ENCODE data around the gene INKA1. TPM values are rescaled to one million over a fixed set of nuclear protein-coding genes. Genes with fewer than 3 reads are reported as not detected.
A peak's percentile ranks its signal among the peaks of the same experiment; 100 is the strongest.

The INKA1 gene
- total RNA-seq, 6 experiments from 2014 or later: 3.2 to 4.3 (median 3.6) TPM

GRCh38 chr3:49842843-49843517, 39.9 kb downstream of the INKA1 start:
- no peaks in the 10 kb centered on the region for H3K9me3 Mint-ChIP-seq
- TF ChIP-seq CTCF (IDR thresholded peaks at IDR 0.05): no peak
- DNase-seq: no peak
- H3K4me3 Mint-ChIP-seq: no peak overlapping the region
- H3K27me3 Mint-ChIP-seq (ENCODE audit: insufficient read depth): no peaks in the 10 kb centered on the region; the same call in 1 of the 2 replicates
- H3K4me1 Mint-ChIP-seq (ENCODE audit: low read depth): peaks cover 25% of the 10 kb centered on the region
- no peaks in the 10 kb centered on the region for H3K36me3 Mint-ChIP-seq (ENCODE audit: low read depth)
- no peak overlapping the region for H3K27ac Mint-ChIP-seq

DNA sequence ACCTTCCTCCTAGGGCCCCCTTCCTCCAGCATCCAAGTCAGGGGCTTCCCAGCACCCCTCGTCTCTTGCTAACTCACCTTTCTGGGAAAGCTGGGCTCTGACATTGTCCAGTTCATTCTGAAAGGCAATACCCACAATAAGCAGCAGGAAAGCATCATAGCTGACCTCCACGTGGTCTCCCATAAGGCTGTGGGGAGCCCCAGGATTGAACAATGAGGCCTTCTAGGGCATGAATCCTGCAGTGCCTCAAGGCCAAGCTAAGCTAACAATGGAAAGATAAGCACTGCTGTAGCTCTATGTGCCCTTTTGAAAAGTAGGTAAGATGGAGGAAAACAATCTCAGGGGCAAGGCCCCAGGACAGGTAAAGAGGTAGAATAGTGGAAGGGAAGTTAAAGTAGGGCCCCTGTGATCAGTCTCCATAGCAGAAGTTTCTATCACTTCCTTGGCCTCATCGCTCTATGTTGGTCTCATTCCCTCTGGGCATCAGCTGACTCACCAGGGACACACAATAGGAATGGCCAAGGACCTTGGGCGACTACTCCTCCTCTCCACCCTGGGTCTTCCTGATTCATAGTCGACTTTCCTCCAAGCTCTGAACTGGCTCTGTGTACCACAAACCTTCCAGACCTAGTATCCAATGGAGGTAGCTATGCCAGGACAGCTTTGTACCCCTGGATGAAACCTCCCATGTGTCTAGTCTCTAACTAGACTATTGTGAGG, 41.6 kb downstream of the INKA1 start:
- Mint-ChIP-seq H3K4me1 (ENCODE audit: low read depth) (peaks cover 17% of the 10 kb centered on the region), H3K9me3 (no peaks in the 10 kb centered on the region), H3K27ac (peak overlapping the region; percentile 42; the same call in 1 of the 2 replicates), H3K4me3 (no peak overlapping the region), H3K27me3 (ENCODE audit: insufficient read depth) (no peaks in the 10 kb centered on the region; the same call in 1 of the 2 replicates), H3K36me3 (ENCODE audit: low read depth) (no peaks in the 10 kb centered on the region)
- DNase-seq: no peak
- TF ChIP-seq CTCF (IDR thresholded peaks at IDR 0.05): no peak

DNA sequence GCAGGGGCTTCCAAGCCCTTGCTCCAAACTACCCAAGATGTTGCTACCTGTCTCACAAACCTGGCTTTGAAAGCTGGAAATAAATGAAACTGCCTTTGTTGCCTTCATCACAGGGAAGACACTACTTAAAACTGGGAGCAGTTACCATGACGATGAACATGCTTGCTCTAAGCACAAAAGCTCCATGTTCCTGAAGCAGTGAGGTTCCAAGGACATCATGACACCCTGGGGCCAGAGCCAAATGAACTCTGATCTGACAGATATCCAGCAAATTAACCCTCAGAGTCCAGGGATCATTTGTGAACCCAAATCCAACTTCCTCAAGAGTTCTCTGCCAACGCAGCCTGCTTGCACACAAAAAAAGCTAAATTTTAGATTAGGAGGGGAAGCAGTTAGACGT, 42.6 kb downstream of the INKA1 start:
- Mint-ChIP-seq H3K9me3 (no peaks in the 10 kb centered on the region), H3K27me3 (ENCODE audit: insufficient read depth) (no peaks in the 10 kb centered on the region; the same call in 1 of the 2 replicates), H3K27ac (no peak overlapping the region), H3K36me3 (ENCODE audit: low read depth) (no peaks in the 10 kb centered on the region), H3K4me1 (ENCODE audit: low read depth) (peaks cover 17% of the 10 kb centered on the region), H3K4me3 (no peak overlapping the region)
- DNase-seq: no peak
- TF ChIP-seq CTCF (IDR thresholded peaks at IDR 0.05): no peak

Small RNA genes within 50 kb of the gene (microRNA-seq; reads per million reads assigned to microRNA genes)
- not detected for gene MIR5193

Other genes with a start within 250 kb of the INKA1 start
- under 1 TPM; 0.02 to 0.14 (median 0.06) TPM for gene BSN, start 248.8 kb upstream of the INKA1 start, total RNA-seq (2021; fragmentation: NEBNext Ultra II Directional; extraction: Animal tissue kit (Norgen Biotek cat#: 25700))
- 100 to 1,000 TPM in 5 of 6 experiments, 10 to 100 TPM in 1; 98.5 to 126 (median 112) TPM for gene APEH, start 128.9 kb upstream of the INKA1 start, total RNA-seq (2021; fragmentation: NEBNext Ultra II Directional; extraction: Animal tissue kit (Norgen Biotek cat#: 25700))
- gene MST1, start 113.8 kb upstream of the INKA1 start, total RNA-seq (2021; fragmentation: NEBNext Ultra II Directional; extraction: Animal tissue kit (Norgen Biotek cat#: 25700)): 1 to 10 TPM; 3.4 to 7.4 (median 4.8) TPM
- 10 to 100 TPM; 35.3 to 44.2 (median 39.8) TPM for gene RNF123, start 113.7 kb upstream of the INKA1 start, total RNA-seq (2021; fragmentation: NEBNext Ultra II Directional; extraction: Animal tissue kit (Norgen Biotek cat#: 25700))
- under 1 TPM in 2 of 6 experiments, not detected in 4; 0.43 to 0.61 TPM for gene AMIGO3, start 83.6 kb upstream of the INKA1 start, total RNA-seq (2021; fragmentation: NEBNext Ultra II Directional; extraction: Animal tissue kit (Norgen Biotek cat#: 25700))
- gene GMPPB, start 79.3 kb upstream of the INKA1 start, total RNA-seq (2021; fragmentation: NEBNext Ultra II Directional; extraction: Animal tissue kit (Norgen Biotek cat#: 25700)): 10 to 100 TPM; 30.5 to 39.4 (median 34.8) TPM
- 10 to 100 TPM; 29.8 to 43.7 (median 38.4) TPM for gene IP6K1, start 16.7 kb upstream of the INKA1 start, total RNA-seq (2021; fragmentation: NEBNext Ultra II Directional; extraction: Animal tissue kit (Norgen Biotek cat#: 25700))
- gene CDHR4, start 3.4 kb upstream of the INKA1 start, total RNA-seq (2021; fragmentation: NEBNext Ultra II Directional; extraction: Animal tissue kit (Norgen Biotek cat#: 25700)): under 1 TPM in 2 of 6 experiments, not detected in 4; 0.17 to 0.18 TPM
- gene UBA7, start 10.7 kb downstream of the INKA1 start, total RNA-seq (2021; fragmentation: NEBNext Ultra II Directional; extraction: Animal tissue kit (Norgen Biotek cat#: 25700)): 10 to 100 TPM; 11.9 to 32.6 (median 28.3) TPM
- gene TRAIP, start 53.3 kb downstream of the INKA1 start, total RNA-seq (2021; fragmentation: NEBNext Ultra II Directional; extraction: Animal tissue kit (Norgen Biotek cat#: 25700)): 1 to 10 TPM; 3.4 to 7.5 (median 6.3) TPM
- gene CAMKV, start 66.6 kb downstream of the INKA1 start, total RNA-seq (2021; fragmentation: NEBNext Ultra II Directional; extraction: Animal tissue kit (Norgen Biotek cat#: 25700)): not detected
- gene MST1R, start 100.6 kb downstream of the INKA1 start, total RNA-seq (2021; fragmentation: NEBNext Ultra II Directional; extraction: Animal tissue kit (Norgen Biotek cat#: 25700)): 1 to 10 TPM in 1 of 6 experiments, under 1 TPM in 5; 0.34 to 1.1 (median 0.80) TPM
- gene MON1A, start 126.5 kb downstream of the INKA1 start, total RNA-seq (2021; fragmentation: NEBNext Ultra II Directional; extraction: Animal tissue kit (Norgen Biotek cat#: 25700)): 10 to 100 TPM; 13.6 to 20.3 (median 15.7) TPM
- 10 to 100 TPM; 32.5 to 41.6 (median 34.5) TPM for gene RBM6, start 136.9 kb downstream of the INKA1 start, total RNA-seq (2021; fragmentation: NEBNext Ultra II Directional; extraction: Animal tissue kit (Norgen Biotek cat#: 25700))